EL (cell line): ENCODE measurements around the gene MEIG1.
"Not testable (repeated sequence)": the region's sequence is repeated elsewhere in the genome, so short reads cannot be mapped to it uniquely, and the experiment has no call there.

ENCODE experiments used
- DNase-seq: peaks from one replicate; pipeline ENCODE4 v3.0.0-alpha.2; 2016

Gene MEIG1

GRCh38 chr10:14958872-14959220 is 342 bp upstream of the MEIG1 start:
- no peak for DNase-seq

DNA sequence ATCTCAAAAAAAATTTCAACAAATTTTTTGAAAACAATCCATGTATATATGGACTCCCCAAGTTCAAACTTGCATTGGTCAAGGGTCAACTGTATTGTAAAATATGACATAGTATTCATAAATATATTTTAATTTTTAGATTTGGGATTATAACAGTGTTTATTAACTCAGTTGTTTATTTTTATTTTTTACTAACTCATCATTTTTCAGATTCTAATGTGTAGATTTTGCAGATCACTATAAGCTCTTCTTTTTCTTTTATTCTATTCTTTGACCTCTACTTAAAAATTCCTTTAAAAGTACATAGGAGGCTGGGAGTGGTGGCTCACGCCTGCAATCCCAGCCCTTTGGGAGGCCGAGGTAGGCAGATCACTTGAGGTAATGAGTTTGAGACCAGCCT is 8.7 kb downstream of the MEIG1 start:
- DNase-seq, result no peak

GRCh38 chr10:14971867-14972448 is 12.8 kb downstream of the MEIG1 start:
- peak; percentile 22 for DNase-seq

DNA sequence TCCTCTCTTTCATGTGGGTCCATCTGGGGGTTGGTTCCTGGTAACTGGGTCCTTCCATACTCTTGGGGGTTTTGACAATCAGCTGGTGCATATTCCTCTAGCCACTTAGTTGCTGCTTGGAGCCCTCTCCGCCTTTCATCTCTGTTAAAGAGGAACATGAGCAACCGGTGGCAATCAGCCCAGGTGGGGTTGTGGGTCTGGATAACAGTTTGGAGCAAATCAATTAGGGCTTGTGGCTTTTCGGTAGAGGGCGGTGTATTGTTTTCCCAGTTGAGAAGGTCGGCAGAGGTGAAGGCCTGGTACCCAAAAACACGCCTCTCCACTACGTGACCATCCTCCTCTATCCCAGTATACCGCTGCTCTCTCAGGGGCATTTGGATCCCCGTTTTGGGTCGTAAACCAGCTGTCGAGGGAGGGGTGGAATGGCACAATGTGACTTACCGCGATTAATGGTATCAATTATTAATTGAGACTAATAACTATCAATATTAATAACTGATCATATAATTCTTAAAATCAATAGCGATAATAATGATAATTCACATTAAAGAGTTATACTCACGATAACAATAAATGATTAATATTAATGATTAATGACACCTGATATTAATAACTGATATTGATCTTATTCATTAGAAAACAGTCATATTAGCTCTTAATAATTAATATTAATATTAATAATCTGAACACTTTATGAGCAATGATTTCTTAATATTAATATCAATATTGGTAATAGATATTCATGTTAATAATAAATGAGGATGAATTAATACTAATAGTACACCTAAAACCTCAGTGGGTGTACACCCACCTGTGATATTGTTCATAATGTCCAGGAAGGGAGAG is 15.2 kb downstream of the MEIG1 start:
- DNase-seq, result not testable (repeated sequence)

GRCh38 chr10:14975672-14976273 is 16.6 kb downstream of the MEIG1 start:
- no peak for DNase-seq

DNA sequence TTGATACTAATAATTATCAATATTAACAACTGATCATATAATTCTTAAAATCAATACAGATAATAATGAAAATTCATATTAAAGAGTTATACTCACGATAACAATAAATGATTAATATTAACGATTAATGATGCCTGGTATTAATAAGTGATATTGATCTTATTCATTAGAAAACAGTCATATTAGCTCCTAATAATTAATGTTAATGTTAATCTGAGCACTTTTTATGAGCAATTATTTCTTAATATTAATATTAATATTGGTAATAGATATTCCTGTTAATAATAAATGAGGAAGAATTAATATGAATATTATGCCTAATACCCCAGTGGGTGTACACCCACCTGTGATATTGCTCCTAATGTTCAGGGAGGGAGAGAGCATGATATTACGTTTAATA is 23.6 kb downstream of the MEIG1 start:
- DNase-seq, result no peak

DNA sequence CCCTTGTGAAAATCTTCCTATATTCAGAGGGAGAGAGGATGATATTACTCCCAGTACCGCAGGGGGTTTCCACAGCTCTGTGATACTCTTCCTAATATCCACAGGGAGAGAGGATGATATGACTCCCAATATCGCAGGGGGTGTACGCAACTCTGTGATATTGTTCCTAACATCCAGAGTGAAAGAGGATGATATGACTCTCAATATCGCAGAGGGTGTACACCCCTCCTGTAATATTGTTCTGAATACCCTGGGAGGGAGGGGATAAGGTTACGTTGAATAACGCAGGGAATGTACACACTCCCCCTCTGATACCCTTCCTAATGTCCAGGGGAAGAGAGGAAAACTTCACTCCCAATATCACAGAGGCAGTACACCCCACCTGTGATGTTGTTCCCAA is 30.4 kb downstream of the MEIG1 start:
- DNase-seq, result not testable (repeated sequence)

DNA sequence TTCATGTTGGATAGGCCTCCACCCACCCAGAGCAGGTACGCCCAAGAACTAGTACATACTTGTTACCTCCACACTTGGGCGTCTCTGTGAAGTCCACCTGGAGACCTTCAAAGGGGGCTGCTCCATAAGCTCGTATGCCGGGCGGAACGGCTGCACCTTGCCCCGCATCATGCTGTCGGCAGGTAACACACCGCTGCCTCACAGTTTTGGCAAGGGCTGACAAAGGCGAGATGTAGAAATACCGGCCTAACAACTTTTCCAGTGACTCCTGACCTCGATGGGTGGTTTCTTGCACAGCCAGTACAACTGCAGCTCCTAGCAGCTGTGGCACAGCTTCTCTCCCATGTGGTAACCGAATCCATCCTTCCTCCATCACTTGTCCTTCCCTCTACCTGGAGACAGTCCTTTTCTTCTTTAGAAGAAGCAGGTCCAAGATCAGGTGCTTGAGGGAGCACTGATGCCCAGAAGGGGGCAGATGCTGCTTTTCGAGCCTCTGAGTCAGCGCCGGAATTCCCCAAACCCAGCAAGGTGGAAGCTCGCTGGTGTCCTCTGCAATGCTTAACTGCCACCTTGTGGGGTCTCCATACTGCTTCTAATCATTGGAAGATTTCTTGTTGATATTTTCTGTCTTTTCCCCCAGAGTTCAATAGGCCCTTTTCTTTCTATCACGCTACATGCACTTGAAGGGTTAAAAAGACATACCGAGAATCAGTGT is 32.0 kb downstream of the MEIG1 start:
- DNase-seq, result peak; percentile 59

DNA sequence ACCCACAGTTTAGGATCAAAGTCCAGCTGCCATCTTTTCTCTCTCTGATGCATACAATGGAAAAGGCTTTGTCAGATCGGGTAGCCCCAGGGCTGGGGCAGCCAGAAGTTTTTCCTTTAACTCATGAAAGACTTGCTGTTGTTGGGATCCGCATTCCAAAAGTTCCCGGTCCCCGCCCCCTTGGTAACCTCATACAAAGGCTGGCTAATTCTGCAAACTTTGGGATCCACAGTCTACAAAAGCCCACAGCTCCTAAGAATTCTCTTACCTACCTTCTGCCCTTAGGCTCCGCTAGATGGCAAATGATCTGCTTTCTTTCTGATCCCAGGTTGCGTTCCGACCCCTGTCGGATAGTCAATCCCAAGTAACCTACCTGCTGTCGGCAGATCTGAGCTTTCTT is 33.1 kb downstream of the MEIG1 start:
- DNase-seq, result not testable (repeated sequence)

- not testable (repeated sequence) for DNase-seq
Observed at GRCh38 chr10:14993500-14994455, 34.6 kb downstream of the MEIG1 start.

DNA sequence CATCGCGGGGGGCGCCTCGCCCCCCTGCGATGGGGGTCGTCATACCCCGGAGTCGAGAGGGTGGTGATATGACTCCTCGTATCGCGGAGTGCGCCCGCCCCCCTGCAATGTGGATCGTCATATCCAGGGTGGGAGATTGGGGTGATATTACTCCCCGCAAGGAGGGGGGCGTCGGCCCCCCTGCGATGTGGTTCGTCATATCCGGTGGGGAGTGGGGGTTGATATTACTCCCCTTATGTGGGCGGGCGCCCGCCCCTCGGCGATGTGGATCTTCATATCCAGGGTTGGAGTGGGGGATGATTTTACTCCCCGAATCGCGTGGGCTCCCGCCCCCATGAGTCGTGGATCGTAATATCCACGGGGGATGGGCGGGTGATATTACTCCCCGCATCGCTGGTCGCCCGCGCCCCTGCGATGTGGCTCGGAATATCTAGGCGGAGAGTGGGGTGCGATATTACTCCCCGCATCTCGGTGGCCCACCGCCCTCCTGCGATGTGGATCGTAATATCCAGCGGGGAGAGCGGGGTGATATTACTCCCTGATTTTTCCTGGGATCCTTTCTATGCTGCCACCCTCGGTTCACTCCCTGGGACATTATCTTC is 36.9 kb downstream of the MEIG1 start:
- DNase-seq, result no peak

DNA sequence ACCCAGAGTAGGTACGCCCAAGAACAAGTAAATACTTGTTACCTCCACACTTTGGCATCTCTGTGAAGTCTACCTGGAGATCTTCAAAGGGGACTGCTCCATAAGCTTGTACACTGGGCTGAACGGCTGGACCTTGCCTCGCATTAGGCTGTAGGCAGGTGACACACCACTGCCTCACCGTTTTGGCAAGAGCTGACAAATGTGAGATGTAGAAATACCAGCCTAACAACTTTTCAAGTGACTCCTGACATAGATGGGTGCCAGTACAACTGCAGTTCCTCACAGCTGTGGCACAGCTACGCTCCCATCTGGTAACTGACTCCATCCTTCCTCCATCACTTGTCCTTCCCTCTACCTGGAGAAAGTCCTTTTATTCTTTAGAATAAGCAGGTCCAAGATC is 54.3 kb downstream of the MEIG1 start:
- not testable (repeated sequence) for DNase-seq

DNA sequence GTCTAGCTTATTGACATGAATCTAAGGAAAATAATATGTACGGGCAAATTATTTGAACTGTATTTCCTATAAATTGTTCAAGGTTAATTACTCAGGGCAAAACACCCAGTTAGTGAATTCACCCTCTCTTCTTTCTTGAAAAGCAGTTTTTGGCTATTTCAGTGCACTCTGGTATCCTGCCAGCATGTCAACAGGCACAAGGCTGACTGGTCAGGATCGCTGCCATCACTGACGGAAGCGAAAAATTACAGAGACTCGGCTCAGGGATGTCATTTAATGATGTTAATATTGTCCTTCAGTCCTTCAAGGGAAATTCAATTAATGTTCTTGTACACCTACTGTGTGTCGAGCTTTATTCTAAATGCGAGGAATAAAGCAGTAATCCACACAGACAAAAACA is 56.3 kb downstream of the MEIG1 start:
- DNase-seq, result no peak

DNA sequence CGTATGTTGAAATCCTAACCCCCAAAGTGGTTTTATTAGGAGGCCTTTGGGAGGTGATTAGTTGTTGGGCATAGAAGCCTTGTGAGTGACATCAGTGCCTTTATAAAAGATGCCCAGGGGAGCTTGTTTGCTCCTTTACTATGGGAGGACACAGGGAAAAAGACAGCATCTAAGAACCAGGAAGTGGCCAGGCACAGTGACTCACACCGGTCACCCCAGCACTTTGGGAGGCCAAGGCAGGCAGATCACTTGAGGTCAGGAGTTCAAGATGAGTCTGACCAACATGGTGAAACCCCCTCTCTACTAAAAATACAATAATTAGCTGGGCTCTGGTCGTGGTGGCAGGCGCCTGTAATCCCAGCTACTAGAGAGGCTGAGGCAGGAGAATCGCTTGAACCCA is 61.8 kb downstream of the MEIG1 start:
- peak; percentile 55 for DNase-seq
